Measurements from ENCODE around the gene FAM163B.

Gene FAM163B

DNA sequence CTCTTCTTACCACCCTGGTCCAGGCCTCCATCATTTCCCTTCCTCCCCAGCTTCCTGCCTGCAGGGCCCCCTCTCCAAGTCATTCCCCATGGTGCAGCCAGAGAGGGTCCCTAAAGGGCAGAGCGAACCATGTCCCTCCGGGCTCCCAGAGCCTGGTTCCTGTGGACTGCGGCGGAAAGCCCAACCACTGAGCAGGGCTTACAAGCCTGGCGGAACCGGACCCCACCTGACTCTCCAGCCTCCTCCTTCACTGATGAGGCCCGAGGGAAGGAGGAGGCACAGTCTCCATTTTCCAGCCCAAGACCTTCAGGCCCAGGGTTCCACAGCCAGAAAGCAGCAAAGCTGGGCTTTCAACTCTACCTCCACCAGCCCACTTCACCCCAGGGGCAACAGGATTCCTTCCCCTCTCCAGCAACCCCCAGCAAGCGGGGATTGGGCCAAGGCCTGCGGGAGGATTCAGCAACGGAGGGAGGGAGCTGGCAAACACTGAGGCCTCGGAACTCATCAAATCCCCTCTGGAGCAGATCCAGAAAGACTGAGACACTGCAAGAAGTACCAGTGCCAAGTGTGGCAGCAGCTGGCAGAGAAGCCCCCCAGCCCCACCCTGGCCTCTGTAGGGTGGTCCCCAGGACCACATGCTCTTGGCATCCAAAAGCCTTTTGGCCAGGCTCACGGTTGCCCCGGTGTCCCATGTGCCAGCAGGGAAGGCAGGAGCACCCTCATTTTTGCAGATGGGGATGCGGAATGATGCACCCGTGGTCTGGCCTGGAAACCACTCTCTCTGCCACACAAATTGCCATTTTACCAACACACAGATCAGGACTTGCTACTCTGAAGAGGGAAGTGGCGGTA, 3.1 kb downstream of the FAM163B start:
- TF ChIP-seq, protein P1, sequence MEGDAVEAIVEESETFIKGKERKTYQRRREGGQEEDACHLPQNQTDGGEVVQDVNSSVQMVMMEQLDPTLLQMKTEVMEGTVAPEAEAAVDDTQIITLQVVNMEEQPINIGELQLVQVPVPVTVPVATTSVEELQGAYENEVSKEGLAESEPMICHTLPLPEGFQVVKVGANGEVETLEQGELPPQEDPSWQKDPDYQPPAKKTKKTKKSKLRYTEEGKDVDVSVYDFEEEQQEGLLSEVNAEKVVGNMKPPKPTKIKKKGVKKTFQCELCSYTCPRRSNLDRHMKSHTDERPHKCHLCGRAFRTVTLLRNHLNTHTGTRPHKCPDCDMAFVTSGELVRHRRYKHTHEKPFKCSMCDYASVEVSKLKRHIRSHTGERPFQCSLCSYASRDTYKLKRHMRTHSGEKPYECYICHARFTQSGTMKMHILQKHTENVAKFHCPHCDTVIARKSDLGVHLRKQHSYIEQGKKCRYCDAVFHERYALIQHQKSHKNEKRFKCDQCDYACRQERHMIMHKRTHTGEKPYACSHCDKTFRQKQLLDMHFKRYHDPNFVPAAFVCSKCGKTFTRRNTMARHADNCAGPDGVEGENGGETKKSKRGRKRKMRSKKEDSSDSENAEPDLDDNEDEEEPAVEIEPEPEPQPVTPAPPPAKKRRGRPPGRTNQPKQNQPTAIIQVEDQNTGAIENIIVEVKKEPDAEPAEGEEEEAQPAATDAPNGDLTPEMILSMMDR (IDR thresholded peaks at IDR 0.05; ENCODE audit: insufficient read depth, low read depth, low read length, missing control alignments): no peak
- H3K4me3 ChIP-seq (ENCODE audit: low read length): no peak overlapping the region
- DNase-seq (ENCODE audit: low read depth): no peak

DNA sequence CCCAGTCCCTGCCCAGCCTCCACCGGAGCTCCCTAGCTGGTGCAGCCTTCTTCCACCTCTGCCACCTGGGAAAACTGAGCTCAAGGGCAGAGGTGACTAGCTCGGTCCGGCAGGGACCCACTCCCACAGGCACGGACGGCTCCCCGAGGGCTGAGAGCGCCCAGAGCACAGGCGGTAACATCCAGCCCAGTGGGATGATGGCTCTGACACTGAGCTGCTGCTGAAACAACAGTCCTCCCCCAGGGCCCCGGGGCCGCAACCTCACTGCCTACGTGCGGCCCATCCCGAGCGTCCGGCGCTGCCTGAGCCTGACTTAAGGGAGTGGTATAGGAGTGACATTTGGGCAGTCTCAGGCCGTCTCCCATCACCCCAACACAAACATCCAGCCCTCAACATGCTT, 3.7 kb downstream of the FAM163B start:
- DNase-seq (ENCODE audit: low read depth): no peak
- no peak overlapping the region for H3K4me3 ChIP-seq (ENCODE audit: low read length)
- TF ChIP-seq, protein P1 (IDR thresholded peaks at IDR 0.05; ENCODE audit: insufficient read depth, low read depth, low read length, missing control alignments): no peak

DNA sequence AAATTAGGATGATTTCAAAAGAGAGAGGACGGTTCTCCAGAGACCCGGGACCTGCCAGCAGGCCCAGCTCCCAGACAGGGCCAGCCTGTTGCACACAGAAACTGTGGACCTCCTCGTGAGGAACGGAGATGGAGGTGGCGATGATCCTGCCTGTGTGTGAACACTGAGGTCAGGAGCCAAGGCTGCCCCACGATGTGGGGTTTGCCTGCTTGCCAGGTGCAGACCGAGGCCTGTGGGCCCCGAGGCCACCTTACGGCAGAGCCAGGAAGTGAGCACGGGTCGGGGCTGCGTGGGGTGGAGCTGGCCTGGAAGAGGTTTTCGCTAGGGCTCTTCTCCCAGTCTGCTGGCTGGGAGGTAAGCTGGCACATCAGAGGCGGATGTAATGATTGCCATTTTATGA, 4.3 kb downstream of the FAM163B start:
- TF ChIP-seq, protein P1 (IDR thresholded peaks at IDR 0.05; ENCODE audit: insufficient read depth, low read depth, low read length, missing control alignments): no peak
- DNase-seq (ENCODE audit: low read depth): no peak
- no peak overlapping the region for H3K4me3 ChIP-seq (ENCODE audit: low read length)

DNA sequence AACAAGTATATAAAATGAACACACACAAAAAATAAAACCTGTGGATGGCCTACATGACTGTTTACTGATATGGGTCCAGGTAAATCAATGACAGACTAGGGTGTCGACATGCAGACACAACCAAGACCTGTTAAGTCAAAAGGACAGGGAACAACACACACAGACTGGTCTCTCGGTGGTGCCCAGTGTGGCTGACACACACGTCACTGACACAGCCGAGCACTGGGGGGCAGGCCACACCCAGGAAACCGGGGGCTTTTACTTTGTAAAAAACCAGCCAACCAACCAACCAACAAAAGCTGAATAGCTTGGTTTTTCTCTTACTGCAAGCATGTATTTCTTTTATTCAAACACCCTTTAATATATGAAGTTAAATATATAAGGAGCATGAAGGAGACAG, 5.0 kb downstream of the FAM163B start:
- DNase-seq (ENCODE audit: low read depth): no peak
- TF ChIP-seq, protein P1 (IDR thresholded peaks at IDR 0.05; ENCODE audit: insufficient read depth, low read depth, low read length, missing control alignments): no peak
- no peak overlapping the region for H3K4me3 ChIP-seq (ENCODE audit: low read length)

DNA sequence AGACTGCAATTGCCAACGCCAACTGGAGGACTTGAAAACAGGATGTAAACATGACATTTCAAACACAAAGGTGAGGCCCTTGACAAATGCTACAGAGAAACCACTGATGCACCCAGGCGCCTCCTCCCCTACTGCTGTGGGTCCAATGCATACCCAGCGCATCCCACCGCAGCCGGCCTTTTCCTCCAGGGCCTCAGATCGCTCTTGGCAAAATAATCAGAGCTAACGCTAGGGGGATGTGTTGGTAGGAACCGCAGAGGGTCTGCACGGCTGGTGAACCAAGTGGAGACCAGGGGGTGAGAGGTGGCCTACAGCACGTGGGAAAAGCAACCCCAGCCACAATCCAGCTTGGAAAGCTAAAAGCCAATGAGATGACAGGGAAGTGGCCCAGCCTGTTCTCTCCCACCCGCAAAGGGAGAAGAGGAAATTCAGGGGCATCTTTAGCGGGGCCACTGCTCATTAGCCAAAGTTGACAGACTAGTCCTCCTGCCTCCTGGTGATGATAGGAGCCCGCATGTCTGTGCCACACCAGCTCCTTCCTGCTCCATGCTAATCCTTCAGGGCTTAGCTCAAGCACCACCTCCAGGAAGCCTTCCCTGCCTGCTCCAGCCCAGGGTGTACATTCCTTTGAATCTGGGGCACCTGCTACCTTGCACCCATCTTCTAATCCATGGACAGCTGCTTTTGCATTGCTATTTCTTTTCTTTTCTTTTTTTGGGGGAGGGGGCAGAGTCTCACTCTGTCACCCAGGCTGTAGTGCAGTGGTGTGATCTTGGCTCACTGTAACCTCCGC, 5.9 kb downstream of the FAM163B start:
- no peak for DNase-seq (ENCODE audit: low read depth)
- TF ChIP-seq, protein P1 (IDR thresholded peaks at IDR 0.05; ENCODE audit: insufficient read depth, low read depth, low read length, missing control alignments): no peak
- no peak overlapping the region for H3K4me3 ChIP-seq (ENCODE audit: low read length)

DNA sequence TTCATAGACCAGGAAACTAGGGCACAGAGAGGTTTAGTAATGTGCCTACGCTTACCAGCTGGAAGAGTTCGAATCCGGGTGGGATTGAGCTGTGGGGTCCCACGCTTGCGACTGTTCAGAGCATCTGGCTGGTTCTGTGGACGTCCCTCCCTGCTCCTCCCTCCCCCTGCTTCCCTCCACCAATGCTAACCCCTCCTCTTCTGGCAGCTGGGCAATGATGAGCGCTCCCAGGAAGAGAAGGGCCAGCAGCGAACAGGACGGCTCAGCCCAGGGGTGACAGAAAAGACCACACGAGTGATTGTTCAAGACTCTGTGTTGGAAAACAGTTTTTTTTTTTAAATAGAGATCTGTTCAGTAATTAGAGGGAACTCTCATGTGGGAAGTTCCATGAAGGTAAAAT, 6.9 kb downstream of the FAM163B start:
- no peak overlapping the region for H3K4me3 ChIP-seq (ENCODE audit: low read length)
- no peak for DNase-seq (ENCODE audit: low read depth)
- TF ChIP-seq, protein P1 (IDR thresholded peaks at IDR 0.05; ENCODE audit: insufficient read depth, low read depth, low read length, missing control alignments): no peak

All from epithelial cell of esophagus (primary cell).